DOHH2 (cell line): ENCODE results near the gene C4B.

Source experiments
- H3F3A ChIP-seq: fragments of 200-600 bp; sonication (generic), shearing (Covaris generic); 2 replicates; pipeline ENCODE4 v1.6.0; 2016; ENCODE audit warnings: antibody characterized with exemption, mild to moderate bottlenecking; ENCODE audit not compliant: control insufficient read depth, insufficient read depth
- H3K27ac ChIP-seq: fragments of 200-600 bp; sonication (generic); 2 replicates; pipeline ENCODE4 v1.5.1; 2014; ENCODE audit warnings: low read depth, mild to moderate bottlenecking, low read length, moderate library complexity
- H3K27me3 ChIP-seq: fragments of 200-600 bp; sonication (generic); 2 replicates; pipeline ENCODE4 v1.6.1; 2014; ENCODE audit warnings: mild to moderate bottlenecking, low read length, mixed read lengths; ENCODE audit not compliant: control insufficient read depth
- H3K36me3 ChIP-seq: fragments of 200-600 bp; sonication (generic); 2 replicates; pipeline ENCODE4 v1.6.1; 2014; ENCODE audit warnings: mild to moderate bottlenecking, low read length, moderate library complexity, mixed read lengths; ENCODE audit not compliant: control insufficient read depth
- H3K4me1 ChIP-seq: fragments of 200-600 bp; sonication (generic); 2 replicates; pipeline ENCODE4 v1.6.1; 2014; ENCODE audit warnings: mild to moderate bottlenecking, low read length, mixed read lengths; ENCODE audit not compliant: control insufficient read depth
- H3K4me2 ChIP-seq: fragments of 200-600 bp; sonication (generic); 2 replicates; pipeline ENCODE4 v1.6.0; 2014; ENCODE audit warnings: mild to moderate bottlenecking, low read length, moderate library complexity
- H3K4me3 ChIP-seq: fragments of 200-600 bp; sonication (generic); 2 replicates; pipeline ENCODE4 v1.5.1; 2014; ENCODE audit warnings: mild to moderate bottlenecking, low read length, mixed read lengths
- H3K79me2 ChIP-seq: fragments of 200-600 bp; sonication (generic); 2 replicates; pipeline ENCODE4 v1.6.1; 2014; ENCODE audit warnings: mild to moderate bottlenecking, low read length, mixed read lengths; ENCODE audit not compliant: control insufficient read depth
- H3K9me2 ChIP-seq: fragments of 200-600 bp; sonication (generic); replicated peaks from 2 replicates; pipeline ENCODE4 v1.6.1; 2014; ENCODE audit warnings: mild to moderate bottlenecking, low read length, mixed read lengths; ENCODE audit not compliant: control insufficient read depth
- H3K9me3 ChIP-seq: fragments of 200-600 bp; sonication (generic); 2 replicates; pipeline ENCODE4 v1.6.1; 2014; ENCODE audit warnings: antibody characterized with exemption, low read length, mixed read lengths; ENCODE audit not compliant: control insufficient read depth, insufficient read depth
- H4K20me1 ChIP-seq: fragments of 200-600 bp; sonication (generic); 2 replicates; pipeline ENCODE4 v1.6.0; 2014; ENCODE audit warnings: low read depth, mild to moderate bottlenecking, antibody characterized with exemption, low read length, moderate library complexity; ENCODE audit not compliant: control insufficient read depth, insufficient read depth
- CTCF ChIP-seq: fragments of 200-600 bp; sonication (generic); IDR thresholded peaks from one replicate; pipeline ENCODE4 v1.5.1; 2014; ENCODE audit warnings: antibody characterized with exemption, mild to moderate bottlenecking, low read depth, low read length; ENCODE audit not compliant: poor library complexity, severe bottlenecking
- EZH2phosphoT487 ChIP-seq: fragments of 200-600 bp; sonication (generic); IDR thresholded peaks from 2 replicates; pipeline ENCODE4 v1.6.1; 2017; ENCODE audit warnings: borderline replicate concordance, mild to moderate bottlenecking, antibody characterized with exemption, low read length, moderate library complexity, mixed read lengths

The C4B gene

GRCh38 chr6:32075781-32076180, 61.2 kb downstream of the C4B start:
- Histone ChIP-seq H3K4me3 (no peak overlapping the region), H4K20me1 (no peaks in the 10 kb centered on the region), H3K27me3 (peaks cover 2% of the 10 kb centered on the region; the same call in 1 of the 2 replicates), H3K27ac (no peak overlapping the region), H3K4me2 (no peak overlapping the region), H3K9me2 (no peaks in the 10 kb centered on the region), H3K9me3 (no peaks in the 10 kb centered on the region), H3F3A (no peaks in the 10 kb centered on the region), H3K36me3 (no peaks in the 10 kb centered on the region), H3K79me2 (no peaks in the 10 kb centered on the region), H3K4me1 (no peaks in the 10 kb centered on the region)
- no peak for TF ChIP-seq CTCF
- TF ChIP-seq EZH2phosphoT487, result no peak

- Histone ChIP-seq H3K4me1 (no peaks in the 10 kb centered on the region), H3K4me3 (no peak overlapping the region), H3K9me3 (no peaks in the 10 kb centered on the region), H3F3A (no peaks in the 10 kb centered on the region), H3K9me2 (no peaks in the 10 kb centered on the region), H3K36me3 (no peaks in the 10 kb centered on the region), H3K4me2 (no peak overlapping the region), H3K27ac (no peak overlapping the region), H3K79me2 (no peaks in the 10 kb centered on the region), H3K27me3 (peaks cover 2% of the 10 kb centered on the region; the same call in 1 of the 2 replicates), H4K20me1 (no peaks in the 10 kb centered on the region)
- TF ChIP-seq EZH2phosphoT487 (no peak), CTCF (no peak)
These were observed 61.8 kb downstream of the C4B start for GRCh38 chr6:32076321-32076809.

GRCh38 chr6:32079566-32080290, 65.1 kb downstream of the C4B start:
- TF ChIP-seq CTCF, result no peak
- TF ChIP-seq EZH2phosphoT487, result no peak
- Histone ChIP-seq H3F3A (no peaks in the 10 kb centered on the region), H3K9me2 (no peaks in the 10 kb centered on the region), H3K27me3 (peaks cover 2% of the 10 kb centered on the region; the same call in 1 of the 2 replicates), H3K4me1 (no peaks in the 10 kb centered on the region), H3K27ac (no peak overlapping the region), H4K20me1 (no peaks in the 10 kb centered on the region), H3K4me3 (no peak overlapping the region), H3K9me3 (no peaks in the 10 kb centered on the region), H3K36me3 (no peaks in the 10 kb centered on the region), H3K79me2 (no peaks in the 10 kb centered on the region), H3K4me2 (no peak overlapping the region)
